HG03135 (cell line): ENCODE results near the gene FOXN1.
"Not testable (repeated sequence)": the region's sequence is repeated elsewhere in the genome, so short reads cannot be mapped to it uniquely, and the experiment has no call there.

Source experiments
- ATAC-seq: cut with Tn5 transposase; IDR thresholded peaks from one replicate; pipeline ENCODE4 v1.9.1; 2021; ENCODE audit warnings: mild to moderate bottlenecking, moderate library complexity; ENCODE audit not compliant: unreplicated experiment

Gene FOXN1, protein sequence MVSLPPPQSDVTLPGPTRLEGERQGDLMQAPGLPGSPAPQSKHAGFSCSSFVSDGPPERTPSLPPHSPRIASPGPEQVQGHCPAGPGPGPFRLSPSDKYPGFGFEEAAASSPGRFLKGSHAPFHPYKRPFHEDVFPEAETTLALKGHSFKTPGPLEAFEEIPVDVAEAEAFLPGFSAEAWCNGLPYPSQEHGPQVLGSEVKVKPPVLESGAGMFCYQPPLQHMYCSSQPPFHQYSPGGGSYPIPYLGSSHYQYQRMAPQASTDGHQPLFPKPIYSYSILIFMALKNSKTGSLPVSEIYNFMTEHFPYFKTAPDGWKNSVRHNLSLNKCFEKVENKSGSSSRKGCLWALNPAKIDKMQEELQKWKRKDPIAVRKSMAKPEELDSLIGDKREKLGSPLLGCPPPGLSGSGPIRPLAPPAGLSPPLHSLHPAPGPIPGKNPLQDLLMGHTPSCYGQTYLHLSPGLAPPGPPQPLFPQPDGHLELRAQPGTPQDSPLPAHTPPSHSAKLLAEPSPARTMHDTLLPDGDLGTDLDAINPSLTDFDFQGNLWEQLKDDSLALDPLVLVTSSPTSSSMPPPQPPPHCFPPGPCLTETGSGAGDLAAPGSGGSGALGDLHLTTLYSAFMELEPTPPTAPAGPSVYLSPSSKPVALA

GRCh38 chr17:28505986-28506665, at the start of gene FOXN1:
FOXN1 (plus strand) TSS chr17:28506348; CDS start chr17:28523970, 17,622 bp downstream.
- no peak for ATAC-seq

DNA sequence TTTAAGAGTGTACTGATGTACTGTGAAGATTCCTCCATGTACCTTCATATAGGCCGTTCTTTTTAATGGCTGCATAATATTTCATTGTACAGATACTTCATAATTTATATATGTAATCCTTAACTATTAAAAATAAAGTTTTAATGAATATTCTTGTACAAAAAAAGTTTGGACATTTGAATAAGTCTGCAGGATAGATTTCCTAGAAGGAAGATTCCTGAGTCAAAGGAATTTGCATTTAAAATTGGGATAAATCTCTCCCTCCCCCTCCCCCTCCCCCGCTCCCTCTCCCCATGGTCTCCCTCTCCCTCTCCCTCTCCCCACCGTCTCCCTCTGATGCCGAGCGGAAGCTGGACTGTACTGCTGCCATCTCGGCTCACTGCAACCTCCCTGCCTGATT, 48.3 kb upstream of the FOXN1 start:
- ATAC-seq = no peak

DNA sequence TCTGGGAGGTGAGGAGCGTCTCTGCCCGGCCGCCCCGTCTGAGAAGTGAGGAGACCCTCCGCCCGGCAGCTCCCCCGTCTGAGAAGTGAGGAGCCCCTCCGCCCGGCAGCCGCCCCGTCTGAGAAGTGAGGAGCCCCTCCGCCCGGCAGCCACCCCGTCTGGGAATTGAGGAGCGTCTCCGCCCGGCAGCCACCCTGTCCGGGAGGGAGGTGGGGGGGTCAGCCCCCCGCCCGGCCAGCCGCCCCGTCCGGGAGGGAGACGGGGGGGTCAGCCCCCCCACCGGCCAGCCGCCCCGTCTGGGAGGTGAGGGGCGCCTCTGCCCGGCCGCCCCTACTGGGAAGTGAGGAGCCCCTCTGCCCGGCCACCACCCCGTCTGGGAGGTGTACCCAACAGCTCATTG, 47.3 kb upstream of the FOXN1 start:
- not testable (repeated sequence) for ATAC-seq

- ATAC-seq = no peak
Observed at GRCh38 chr17:28460901-28461300, 45.2 kb upstream of the FOXN1 start.

GRCh38 chr17:28466001-28466400, 40.1 kb upstream of the FOXN1 start:
- no peak for ATAC-seq

GRCh38 chr17:28466521-28467048, 39.6 kb upstream of the FOXN1 start:
- no peak for ATAC-seq

GRCh38 chr17:28467456-28468025, 38.6 kb upstream of the FOXN1 start:
- ATAC-seq = no peak

- ATAC-seq = not testable (repeated sequence)
Observed at GRCh38 chr17:28468033-28468735, 38.0 kb upstream of the FOXN1 start.

GRCh38 chr17:28468781-28469180, 37.4 kb upstream of the FOXN1 start:
- ATAC-seq = no peak

DNA sequence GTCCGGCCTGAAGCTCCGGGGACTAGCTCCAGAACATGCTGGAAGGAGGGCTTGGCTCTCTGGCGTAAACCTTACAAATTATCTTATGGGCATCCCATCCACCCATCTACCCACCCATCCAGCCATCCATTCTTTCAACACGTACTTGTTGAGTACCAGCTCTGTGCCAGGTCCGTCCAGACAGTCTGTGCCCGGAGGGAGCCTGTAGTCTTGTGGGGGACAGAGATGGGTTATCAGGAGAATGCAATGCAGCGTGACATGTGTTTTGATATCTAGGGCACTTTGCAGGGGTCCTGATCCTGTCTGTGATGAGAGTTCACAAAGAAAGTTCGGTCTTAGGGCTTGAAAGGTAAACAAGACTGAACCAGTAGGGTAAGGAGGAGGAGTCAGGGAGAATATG, 36.8 kb upstream of the FOXN1 start:
- ATAC-seq = no peak

- ATAC-seq = no peak
Observed at GRCh38 chr17:28470266-28470913, 35.8 kb upstream of the FOXN1 start.

GRCh38 chr17:28470914-28471366, 35.2 kb upstream of the FOXN1 start:
- no peak for ATAC-seq

DNA sequence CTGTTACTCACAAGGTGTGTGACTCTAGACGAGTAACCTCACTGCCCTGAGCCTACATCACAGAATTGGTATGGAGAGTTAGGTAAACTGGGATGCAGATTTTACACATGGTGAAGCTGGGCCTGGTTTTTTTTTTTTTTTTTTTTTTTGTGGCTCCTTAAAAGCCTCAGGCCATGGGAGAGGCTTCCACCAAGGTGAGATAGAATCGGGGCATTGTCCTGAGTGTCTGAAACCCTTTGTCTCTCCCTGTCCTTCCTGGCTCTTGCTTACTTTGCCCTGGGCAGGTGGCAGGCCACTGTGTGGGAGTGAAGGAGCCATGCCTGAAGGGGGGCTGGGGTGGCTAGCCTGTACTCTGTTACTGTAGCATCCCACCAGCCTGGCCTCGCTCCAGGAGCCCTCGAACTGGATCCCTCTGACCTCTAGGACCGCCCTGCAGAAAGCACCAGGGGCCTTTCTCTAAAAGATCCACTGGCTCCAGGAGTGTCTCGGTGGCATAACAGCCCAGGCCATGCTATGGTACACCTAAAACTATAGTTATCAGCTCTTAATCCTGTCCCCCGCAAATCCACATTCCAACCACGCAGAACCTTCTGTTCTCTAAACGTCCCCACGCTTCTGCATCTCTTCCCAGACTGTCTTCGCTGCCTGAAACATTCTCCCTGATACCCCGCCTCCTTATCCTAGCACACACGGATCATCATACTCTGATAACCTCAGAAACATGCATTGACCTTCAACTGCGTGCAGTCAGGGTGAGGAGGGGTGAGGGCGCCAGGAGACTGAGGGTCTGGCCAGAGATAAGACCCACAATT, 34.4 kb upstream of the FOXN1 start:
- no peak for ATAC-seq

- ATAC-seq = no peak
Observed at GRCh38 chr17:28472871-28473497, 33.2 kb upstream of the FOXN1 start.

GRCh38 chr17:28473542-28473941, 32.6 kb upstream of the FOXN1 start, which contains the start of gene SLC13A2:
SLC13A2 (plus strand) TSS chr17:28473644; CDS start chr17:28473713, 69 bp downstream.
- no peak for ATAC-seq

DNA sequence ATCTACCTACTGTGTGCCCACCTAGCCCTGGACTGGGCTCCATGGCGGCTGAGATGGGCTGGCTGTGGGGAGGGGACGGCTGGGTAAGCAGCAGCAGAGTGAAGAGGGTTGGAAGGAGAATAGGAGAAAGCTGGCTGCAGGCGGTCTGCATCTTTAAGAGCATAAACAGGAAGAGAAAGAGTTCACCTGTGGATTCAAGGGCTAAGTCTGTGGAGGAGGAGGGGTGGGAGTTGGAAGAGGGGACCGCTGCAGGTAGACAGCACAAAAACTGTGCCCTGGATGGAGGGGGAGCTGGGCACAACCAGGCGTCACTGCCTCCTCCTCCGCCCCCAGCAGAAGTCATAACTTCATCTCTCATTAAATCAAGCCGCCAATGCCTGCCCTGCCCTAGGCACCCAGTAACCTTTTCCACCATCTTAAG, 32.0 kb upstream of the FOXN1 start:
- ATAC-seq = no peak

GRCh38 chr17:28475151-28475900, 30.8 kb upstream of the FOXN1 start:
- no peak for ATAC-seq
